ENCODE measurements around the gene MVD.

GRCh38 chr16:88636488-88637265, 26.2 kb downstream of the MVD start:
- TF ChIP-seq, protein P1, sequence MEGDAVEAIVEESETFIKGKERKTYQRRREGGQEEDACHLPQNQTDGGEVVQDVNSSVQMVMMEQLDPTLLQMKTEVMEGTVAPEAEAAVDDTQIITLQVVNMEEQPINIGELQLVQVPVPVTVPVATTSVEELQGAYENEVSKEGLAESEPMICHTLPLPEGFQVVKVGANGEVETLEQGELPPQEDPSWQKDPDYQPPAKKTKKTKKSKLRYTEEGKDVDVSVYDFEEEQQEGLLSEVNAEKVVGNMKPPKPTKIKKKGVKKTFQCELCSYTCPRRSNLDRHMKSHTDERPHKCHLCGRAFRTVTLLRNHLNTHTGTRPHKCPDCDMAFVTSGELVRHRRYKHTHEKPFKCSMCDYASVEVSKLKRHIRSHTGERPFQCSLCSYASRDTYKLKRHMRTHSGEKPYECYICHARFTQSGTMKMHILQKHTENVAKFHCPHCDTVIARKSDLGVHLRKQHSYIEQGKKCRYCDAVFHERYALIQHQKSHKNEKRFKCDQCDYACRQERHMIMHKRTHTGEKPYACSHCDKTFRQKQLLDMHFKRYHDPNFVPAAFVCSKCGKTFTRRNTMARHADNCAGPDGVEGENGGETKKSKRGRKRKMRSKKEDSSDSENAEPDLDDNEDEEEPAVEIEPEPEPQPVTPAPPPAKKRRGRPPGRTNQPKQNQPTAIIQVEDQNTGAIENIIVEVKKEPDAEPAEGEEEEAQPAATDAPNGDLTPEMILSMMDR (IDR thresholded peaks at IDR 0.05; ENCODE audit: insufficient read depth, low read length, poor library complexity, severe bottlenecking): no peak
- no peak for TF ChIP-seq EZH2phosphoT487 (conservative IDR thresholded peaks at IDR 0.05; ENCODE audit: low read length)

All from SU-DHL-6 (cell line).